GM12878 (cell line): ENCODE results near the gene DPM2. TPM values are rescaled to one million over a fixed set of nuclear protein-coding genes. Genes with fewer than 3 reads are reported as not detected.

ENCODE experiments used
- ATAC-seq: fragments of 200-7000 bp; cut with Tn5 transposase; 3 replicates; pipeline ENCODE4 v1.9.1; 2020; ENCODE audit warnings: mild to moderate bottlenecking, moderate library complexity
- BruUV-seq: library from RNA; stranded (reverse); fragments of 400-500 nt; replicated peaks from 2 replicates; lab custom pipeline; 2021; lab: Mats Ljungman, UMichigan
- CTCF ChIA-PET: fragments of 300-600 bp; sonication (Branson Sonifier 250); formaldehyde crosslinking; extraction: SDS; loops from one replicate; lab custom pipeline; 2021; ENCODE audit warnings: inconsistent platforms; lab: Yijun Ruan, JAX
- POLR2A ChIA-PET: fragments of 350-600 bp; formaldehyde crosslinking; extraction: SDS; loops from one replicate; lab custom pipeline; 2021; ENCODE audit warnings: inconsistent platforms; lab: Charles Lee
- RAD21 ChIA-PET: fragments of 300-600 bp; sonication (Branson Sonifier 250); formaldehyde crosslinking; loops from one replicate; lab custom pipeline; 2023; ENCODE audit warnings: antibody characterized with exemption; ENCODE audit not compliant: unreplicated experiment; lab: Charles Lee
- SMC1A ChIA-PET: fragments of 300-600 bp; sonication (Branson Sonifier 250); formaldehyde crosslinking; loops from one replicate; lab custom pipeline; 2023; ENCODE audit not compliant: unreplicated experiment, uncharacterized antibody; lab: Charles Lee
- DNase-seq: peaks from one replicate; pipeline ENCODE4 v3.0.0-alpha.2; 2011; ENCODE audit warnings: low read depth, low spot score
- FAIRE-seq: peaks from 3 replicates; lab custom pipeline; 2011; peaks lifted over from hg19 to GRCh38; lab: Jason Lieb, UNC
- H2AFZ ChIP-seq: 2 replicates; pipeline ENCODE4 v1.6.0; 2011; ENCODE audit warnings: low read depth, low read length, control low read depth; ENCODE audit not compliant: control insufficient read depth
- H3K27ac ChIP-seq: 2 replicates; pipeline ENCODE4 v1.5.1; 2011; ENCODE audit warnings: control low read depth; ENCODE audit not compliant: control insufficient read depth, insufficient read depth
- H3K27me3 ChIP-seq, 2 experiments: replicated peaks in 1 of 2; 2 replicates each; pipeline versions ENCODE4 v1.6.0 to v1.6.1; 2011; ENCODE audit warnings: low read length in 1 of 2; ENCODE audit not compliant: control insufficient read depth in 2 of 2, insufficient read depth in 2 of 2
- H3K36me3 ChIP-seq, 2 experiments: 2 replicates each; pipeline ENCODE4 v1.5.1; 2011; ENCODE audit warnings: low read length in 1 of 2; ENCODE audit not compliant: control insufficient read depth in 2 of 2, insufficient read depth in 2 of 2
- H3K4me1 ChIP-seq: 2 replicates; pipeline ENCODE4 v1.6.1; 2011; ENCODE audit warnings: mild to moderate bottlenecking, low read length, moderate library complexity, mixed read lengths; ENCODE audit not compliant: control insufficient read depth, insufficient read depth
- H3K4me2 ChIP-seq: 2 replicates; pipeline ENCODE4 v1.6.0; 2011; ENCODE audit warnings: control low read depth; ENCODE audit not compliant: control insufficient read depth, insufficient read depth
- H3K4me3 ChIP-seq: fragments of 200-600 bp; sonication (generic); 2 replicates; pipeline ENCODE4 v1.5.1; 2016
- H3K79me2 ChIP-seq: 2 replicates; pipeline ENCODE4 v1.6.0; 2011; ENCODE audit warnings: low read length; ENCODE audit not compliant: control insufficient read depth, insufficient read depth
- H3K9ac ChIP-seq: 2 replicates; pipeline ENCODE4 v1.8.0; 2011; ENCODE audit warnings: low read length, control low read depth, mixed read lengths; ENCODE audit not compliant: control insufficient read depth, insufficient read depth
- H3K9me3 ChIP-seq: replicated peaks from 3 replicates; pipeline ENCODE4 v1.5.1; 2011; ENCODE audit warnings: mild to moderate bottlenecking, low read length; ENCODE audit not compliant: control insufficient read depth, insufficient read depth
- H4K20me1 ChIP-seq: 2 replicates; pipeline ENCODE4 v1.6.0; 2011; ENCODE audit not compliant: control insufficient read depth, insufficient read depth
- BRCA1 ChIP-seq: IDR thresholded peaks from 2 replicates; pipeline ENCODE4 v1.6.1; 2011; ENCODE audit warnings: low read depth, low read length, improper control_type of control experiment
- MEF2B ChIP-seq: fragments of 450-650 bp; IDR thresholded peaks from 2 replicates; pipeline ENCODE4 v1.6.1; 2018; ENCODE audit warnings: mild to moderate bottlenecking, moderate library complexity; ENCODE audit not compliant: partially characterized antibody, poor library complexity, severe bottlenecking
- MYB ChIP-seq: fragments of 150-350 bp; IDR thresholded peaks from 2 replicates; pipeline ENCODE4 v1.6.1; 2014; ENCODE audit warnings: mild to moderate bottlenecking, low read depth, low read length, borderline replicate concordance
- NRF1 ChIP-seq: conservative IDR thresholded peaks from 2 replicates; pipeline ENCODE4 v1.6.1; 2011; ENCODE audit warnings: mild to moderate bottlenecking, low read depth, low read length, improper control_type of control experiment
- SREBF2 ChIP-seq: IDR thresholded peaks from 2 replicates; pipeline ENCODE4 v1.6.1; 2012; ENCODE audit warnings: mild to moderate bottlenecking, low read length
- SRF ChIP-seq, 2 experiments: IDR thresholded peaks; 2 replicates each; pipeline ENCODE4 v1.6.1; 2011; ENCODE audit warnings: low read depth in 2 of 2, low read length in 2 of 2, mild to moderate bottlenecking in 1 of 2, moderate library complexity in 1 of 2
- ZBED1 ChIP-seq: IDR thresholded peaks from 2 replicates; pipeline ENCODE4 v1.6.1; 2016; ENCODE audit warnings: borderline replicate concordance
- WGBS: methylation state at CpG from one replicate; pipeline ENCODE4 v1.1.6; 2016; ENCODE audit warnings: low lambda C conversion rate; ENCODE audit not compliant: insufficient replicate concordance, insufficient coverage; ENCODE audit errors: missing lambda C conversion rate; 5-methylcytosine and 5-hydroxymethylcytosine counted together
- in situ Hi-C: fragments of 300-500 bp; cut with MboI; formaldehyde crosslinking; loops from 9 replicates; pipeline ENCODE4 v1.14.3; 2018; ENCODE audit warnings: mixed read lengths
- intact Hi-C: fragments of 100-400 bp; cut with micrococcal nuclease; formaldehyde crosslinking; loops from one replicate; pipeline ENCODE4 v1.14.2; 2022; ENCODE audit not compliant: unreplicated experiment
- polyA plus RNA-seq, 11 experiments: library from polyadenylated mRNA; depleted of rRNA in 4 of 11; unstranded in 6 of 11; stranded (reverse) in 5 of 11; fragments of >200 nt; fragmentation: Nextera tagmentation in 4 of 11; fragmentation: Illumina TruSeq in 1 of 11; extraction: Ambion mirVana in 4 of 11; extraction: Trizol in 1 of 11; gene quantifications; 1 replicate in 1 of 11; 2 replicates in 10 of 11; pipeline versions ENCODE4 v1.2.1 to v1.2.3, GENCODE V29; 2011 to 2016; ENCODE audit warnings: inconsistent platforms in 2 of 11, missing spikeins in 2 of 11, low read depth in 1 of 11
- total RNA-seq, 4 experiments: library from RNA; depleted of rRNA in 3 of 4; stranded (reverse); fragments of >200 nt in 3 of 4; fragmentation: Illumina TruSeq in 1 of 4; extraction: Trizol in 1 of 4; gene quantifications; 2 replicates each; pipeline versions ENCODE4 v1.2.1 to v1.2.3, GENCODE V29; 2013 to 2021

The DPM2 gene
- total and polyA plus RNA-seq, 10 of the 15 experiments (the other 5 are each of a cell fraction or from before 2014, with no cell fraction given), result 22.7 to 77.9 (median 44.7) TPM

GRCh38 chr9:127954831-127955293 lies 17.2 kb upstream of the DPM2 start:
- H3K79me2 ChIP-seq, result peaks cover 3% of the 10 kb centered on the region
- H3K9me3 ChIP-seq, result no peaks in the 10 kb centered on the region
- in situ Hi-C loops (no loop called here), intact Hi-C loops (loop anchor here (1.0 kb wide), 1 partner anchor 80 kb away; no protein-coding TSS in a partner anchor)
- H2AFZ ChIP-seq, result no peak overlapping the region
- BruUV-seq, result no TSS peak
- DNase-seq, result no peak
- ChIA-PET POLR2A (interaction anchor here (0.5 to 2.7 kb wide), 6 partner anchors 71 to 523 kb away, joined by 3 to 10 read pairs (median 3); no protein-coding TSS in a partner anchor), CTCF (interaction anchor here (0.6 to 13.8 kb wide), 18 partner anchors 13 to 174 kb away, joined by 3 to 332 read pairs (median 6); partner anchors contain the start of gene EEIG1), RAD21 (interaction anchor here (0.9 to 4.4 kb wide), 18 partner anchors 13 to 171 kb away, joined by 3 to 80 read pairs (median 5); partner anchors contain the start of genes EEIG1, NAIF1 and SLC25A25), SMC1A (interaction anchor here (0.7 to 6.7 kb wide), 16 partner anchors 15 to 170 kb away, joined by 3 to 96 read pairs (median 4); partner anchors contain the start of gene EEIG1)
- H3K9ac ChIP-seq, result no peak overlapping the region
- no peak for FAIRE-seq
- H3K4me1 ChIP-seq, result peaks cover 14% of the 10 kb centered on the region
- H3K4me3 ChIP-seq, result no peak overlapping the region
- no peak for ATAC-seq
- H3K27ac ChIP-seq, result no peak overlapping the region
- WGBS, result 89% methylated on average over 13 of the region's 13 CpGs
- H3K27me3 ChIP-seq, result no peaks in the 10 kb centered on the region
- H4K20me1 ChIP-seq, result 0 out of 2 replicates have a peak, but pooled peaks cover 3% of the 10 kb centered on the region
- TF ChIP-seq SRF (IDR thresholded peaks at IDR 0.05; ENCODE audit: low read depth in 2 of 2, low read length in 2 of 2) (no peak), SREBF2 (no peak), NRF1 (no peak), BRCA1 (no peak), MEF2B (no peak), MYB (no peak), ZBED1 (no peak)
- no peak overlapping the region for H3K4me2 ChIP-seq
- no peaks in the 10 kb centered on the region for H3K36me3 ChIP-seq
